K562 (cell line): ENCODE data around the gene JUP. TPM values are rescaled to one million over a fixed set of nuclear protein-coding genes. Genes with fewer than 3 reads are reported as not detected.

Experiments
- ATAC-seq: fragments of 200-7000 bp; cut with Tn5 transposase; 3 replicates; pipeline ENCODE4 v1.9.1; 2020; ENCODE audit warnings: moderate library complexity
- BruUV-seq: library from RNA; stranded (reverse); fragments of 400-500 nt; replicated peaks from 2 replicates; lab custom pipeline; 2021; lab: Mats Ljungman, UMichigan
- CTCF ChIA-PET: fragments of 300-600 bp; formaldehyde crosslinking; extraction: SDS; loops from one replicate; lab custom pipeline; 2021; ENCODE audit warnings: low intra/inter-chr PET ratio; lab: Yijun Ruan, JAX
- POLR2A ChIA-PET: fragments of 300-600, 350-650 bp; sonication (Branson Sonifier 250); formaldehyde crosslinking; extraction: SDS; loops from one replicate; lab custom pipeline; 2021; ENCODE audit warnings: antibody characterized with exemption, inconsistent platforms; lab: Yijun Ruan, JAX
- DNase-seq, 4 experiments: peaks; one replicate each; pipeline versions ENCODE4 v3.0.0 to v3.0.0-alpha.2; 2011 to 2018; ENCODE audit warnings: low spot score in 3 of 4, mixed read lengths in 3 of 4; ENCODE audit errors: extremely low read depth in 1 of 4
- FAIRE-seq: peaks from 2 replicates; lab custom pipeline; 2011; peaks lifted over from hg19 to GRCh38; lab: Jason Lieb, UNC
- H2AFZ ChIP-seq: 2 replicates; pipeline ENCODE4 v1.6.0; 2011; ENCODE audit warnings: low read depth, low read length, control low read depth, inconsistent platforms
- H3K27ac ChIP-seq: fragments of 200-600 bp; 3 replicates; pipeline ENCODE4 v1.8.0; 2011; ENCODE audit warnings: low read depth, mild to moderate bottlenecking, control low read depth, inconsistent platforms, low read length, moderate library complexity, mixed read lengths; ENCODE audit errors: extremely low read depth
- H3K27me3 ChIP-seq, 2 experiments: fragments of 300-600 bp in 1 of 2; 2 replicates in 1 of 2; 3 replicates in 1 of 2; pipeline versions ENCODE4 v1.6.0 to v1.8.0; 2011; ENCODE audit warnings: inconsistent platforms in 2 of 2, low read length in 2 of 2, mild to moderate bottlenecking in 1 of 2, mixed read lengths in 1 of 2, moderate library complexity in 1 of 2; ENCODE audit not compliant: control insufficient read depth in 2 of 2, insufficient read depth in 2 of 2
- H3K36me3 ChIP-seq: fragments of 300-600 bp; 3 replicates; pipeline ENCODE4 v1.8.0; 2011; ENCODE audit warnings: mild to moderate bottlenecking, low read length, inconsistent platforms; ENCODE audit not compliant: control insufficient read depth, insufficient read depth
- H3K4me1 ChIP-seq, 2 experiments: fragments of 200-600 bp in 1 of 2; replicated peaks in 1 of 2; 2 replicates in 1 of 2; 3 replicates in 1 of 2; pipeline versions ENCODE4 v1.5.1 to v1.8.0; 2011; ENCODE audit warnings: inconsistent platforms in 2 of 2, low read length in 2 of 2, mild to moderate bottlenecking in 1 of 2, mixed read lengths in 1 of 2, moderate library complexity in 1 of 2; ENCODE audit not compliant: control insufficient read depth in 2 of 2, insufficient read depth in 2 of 2
- H3K4me2 ChIP-seq: 2 replicates; pipeline ENCODE4 v1.6.1; 2011; ENCODE audit warnings: low read length, control low read depth, inconsistent platforms, mixed read lengths; ENCODE audit not compliant: insufficient read depth
- H3K4me3 ChIP-seq: fragments of 200-600 bp; sonication (generic), shearing (Covaris generic); 2 replicates; pipeline ENCODE4 v1.5.1; 2016; ENCODE audit warnings: control low read depth, inconsistent platforms
- H3K79me2 ChIP-seq: fragments of 200-600 bp; 3 replicates; pipeline ENCODE4 v1.8.0; 2011; ENCODE audit warnings: low read length, inconsistent platforms; ENCODE audit not compliant: control insufficient read depth, insufficient read depth
- H3K9ac ChIP-seq, 2 experiments: 2 replicates each; pipeline versions ENCODE4 v1.6.0 to v1.6.1; 2011; ENCODE audit warnings: low read depth in 2 of 2, low read length in 2 of 2, control low read depth in 1 of 2, inconsistent platforms in 1 of 2, mild to moderate bottlenecking in 1 of 2, mixed read lengths in 1 of 2; ENCODE audit not compliant: insufficient read depth in 1 of 2
- H3K9me1 ChIP-seq: one replicate; pipeline ENCODE4 v1.6.0; 2011; ENCODE audit warnings: inconsistent platforms, mild to moderate bottlenecking, low read length, moderate library complexity; ENCODE audit not compliant: control insufficient read depth, insufficient read depth
- H3K9me3 ChIP-seq: replicated peaks from 2 replicates; pipeline ENCODE4 v1.5.1; 2011; ENCODE audit warnings: low read depth, low read length, inconsistent platforms; ENCODE audit not compliant: control insufficient read depth, insufficient read depth
- H4K20me1 ChIP-seq: replicated peaks from 2 replicates; pipeline ENCODE4 v1.6.1; 2011; ENCODE audit warnings: low read length, inconsistent platforms, mixed read lengths; ENCODE audit not compliant: control insufficient read depth, insufficient read depth
- CEBPB ChIP-seq: fragments of 450-650 bp; IDR thresholded peaks from 2 replicates; pipeline ENCODE4 v1.6.1; 2016; ENCODE audit warnings: missing genetic modification characterization, missing compliant biosample characterization
- DACH1 ChIP-seq: fragments of 450-650 bp; IDR thresholded peaks from 2 replicates; pipeline ENCODE4 v1.6.1; 2018; ENCODE audit not compliant: partially characterized antibody
- KDM1A ChIP-seq, 2 experiments: fragments of 450-650 bp; IDR thresholded peaks; 2 replicates each; pipeline ENCODE4 v1.6.1; 2016; ENCODE audit warnings: mild to moderate bottlenecking in 2 of 2
- POLR2AphosphoS5 ChIP-seq: IDR thresholded peaks from 2 replicates; pipeline ENCODE4 v1.6.1; 2011; ENCODE audit warnings: mild to moderate bottlenecking, low read depth, low read length, moderate library complexity; ENCODE audit not compliant: control insufficient read depth, insufficient read depth
- SRSF3 ChIP-seq: fragments of 200-400 bp; formaldehyde crosslinking; IDR thresholded peaks from 2 replicates; pipeline ENCODE4 v1.6.1; 2016; ENCODE audit warnings: mild to moderate bottlenecking, low read length, moderate library complexity; ENCODE audit not compliant: insufficient read depth
- TCF7L2 ChIP-seq: fragments of 150-350 bp; IDR thresholded peaks from 2 replicates; pipeline ENCODE4 v1.6.1; 2016; ENCODE audit warnings: low read depth, mild to moderate bottlenecking, low read length, moderate library complexity
- ZNF121 ChIP-seq: sonication (generic); formaldehyde crosslinking; conservative IDR thresholded peaks from 2 replicates; pipeline ENCODE4 v1.8.0; 2022; ENCODE audit warnings: missing genetic modification reagents
- WGBS: fragments of 100-300 bp; shearing (Covaris generic); methylation state at CpG from one replicate; pipeline ENCODE4 v1.1.6; 2016; ENCODE audit warnings: low coverage, mixed read lengths; ENCODE audit not compliant: insufficient coverage; ENCODE audit errors: missing lambda C conversion rate; 5-methylcytosine and 5-hydroxymethylcytosine counted together
- in situ Hi-C: fragments of 300-500 bp; cut with MboI; formaldehyde crosslinking; loops from 4 replicates; pipeline ENCODE4 v1.15.0; 2018; ENCODE audit warnings: inconsistent platforms, mixed read lengths
- intact Hi-C: fragments of 100-400 bp; cut with micrococcal nuclease; formaldehyde crosslinking; loops from 2 replicates; pipeline ENCODE4 v1.14.2; 2022
- polyA plus RNA-seq, 8 experiments: library from polyadenylated mRNA; depleted of rRNA in 4 of 8; stranded (reverse) in 5 of 8; unstranded in 3 of 8; fragments of >200 nt; fragmentation: Nextera tagmentation in 2 of 8; fragmentation: Illumina TruSeq in 1 of 8; extraction: Ambion mirVana in 2 of 8; extraction: Trizol in 1 of 8; gene quantifications; 2 replicates each; pipeline versions ENCODE4 v1.2.1 to v1.2.3, GENCODE V29; 2011 to 2014; ENCODE audit warnings: inconsistent platforms in 1 of 8, missing spikeins in 1 of 8
- total RNA-seq, 7 experiments: library from RNA; depleted of rRNA in 6 of 7; stranded (reverse); fragments of >200 nt in 6 of 7; fragmentation: Illumina TruSeq in 2 of 7; extraction: Trizol in 2 of 7; gene quantifications; 2 replicates each; pipeline versions ENCODE4 v1.2.1 to v1.2.3, GENCODE V29; 2011 to 2021; ENCODE audit warnings: low replicate concordance in 1 of 7
- TF ChIP-seq, protein P1 (sequence below): fragments of 450-650 bp; formaldehyde crosslinking; IDR thresholded peaks from 2 replicates; pipeline ENCODE4 v1.4.0; 2022; ENCODE audit warnings: missing genetic modification characterization

JUP gene
- total and polyA plus RNA-seq, 9 of the 15 experiments (the other 6 are each of a cell fraction or from before 2014, with no cell fraction given), result 6.4 to 177 (median 31.2) TPM

DNA sequence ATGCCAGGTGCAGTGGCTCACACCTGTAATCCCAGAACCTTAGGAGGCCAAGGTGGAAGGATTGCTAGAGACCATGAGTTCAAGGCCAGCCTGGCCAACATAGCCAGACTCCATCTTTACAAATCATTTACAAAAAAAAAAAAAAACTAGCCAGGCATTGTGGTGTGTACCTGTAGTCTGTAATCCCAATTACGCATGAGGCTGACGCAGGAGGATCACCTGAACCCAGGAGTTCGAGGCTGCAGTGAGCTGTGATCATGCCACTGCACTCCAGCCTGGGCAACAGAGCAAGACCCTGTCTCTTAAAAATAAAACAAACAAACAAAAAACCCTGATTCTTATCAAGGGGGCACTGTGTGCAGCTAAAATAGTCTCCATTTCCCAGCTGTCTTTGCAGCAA is 35.2 kb downstream of the JUP start:
- ChIA-PET CTCF (no interaction called here), POLR2A (interaction anchor here (0.6 to 1.9 kb wide), 7 partner anchors 9 to 187 kb away, joined by 3 to 5 read pairs (median 3); partner anchors contain the start of genes EIF1 and KLHL11)
- no TSS peak for BruUV-seq
- TF ChIP-seq ZNF121, result 0 out of 2 replicates have a peak, but pooled peaks have one; percentile 38
- no peak for TF ChIP-seq CEBPB
- no peak for TF ChIP-seq SRSF3
- no peak for TF ChIP-seq DACH1
- TF ChIP-seq, protein P1, sequence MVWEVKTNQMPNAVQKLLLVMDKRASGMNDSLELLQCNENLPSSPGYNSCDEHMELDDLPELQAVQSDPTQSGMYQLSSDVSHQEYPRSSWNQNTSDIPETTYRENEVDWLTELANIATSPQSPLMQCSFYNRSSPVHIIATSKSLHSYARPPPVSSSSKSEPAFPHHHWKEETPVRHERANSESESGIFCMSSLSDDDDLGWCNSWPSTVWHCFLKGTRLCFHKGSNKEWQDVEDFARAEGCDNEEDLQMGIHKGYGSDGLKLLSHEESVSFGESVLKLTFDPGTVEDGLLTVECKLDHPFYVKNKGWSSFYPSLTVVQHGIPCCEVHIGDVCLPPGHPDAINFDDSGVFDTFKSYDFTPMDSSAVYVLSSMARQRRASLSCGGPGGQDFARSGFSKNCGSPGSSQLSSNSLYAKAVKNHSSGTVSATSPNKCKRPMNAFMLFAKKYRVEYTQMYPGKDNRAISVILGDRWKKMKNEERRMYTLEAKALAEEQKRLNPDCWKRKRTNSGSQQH (CRISPR knock-in tag), result no peak
- TF ChIP-seq KDM1A (IDR thresholded peaks at IDR 0.05), result no peak
- no peak for TF ChIP-seq POLR2AphosphoS5
- no peak for TF ChIP-seq TCF7L2
- Histone ChIP-seq H3K9me1 (peaks cover 6% of the 10 kb centered on the region), H3K27ac (no peak overlapping the region), H3K27me3 (peaks cover 0 to 4% of the 10 kb centered on the region in 2 experiments; a peak in 1 of 5 replicates), H3K36me3 (peaks cover 28% of the 10 kb centered on the region; the same call in 2 of the 3 replicates), H3K79me2 (no peaks in the 10 kb centered on the region), H2AFZ (no peak overlapping the region), H4K20me1 (no peaks in the 10 kb centered on the region), H3K9ac (no peak overlapping the region), H3K4me3 (no peak overlapping the region), H3K4me2 (no peak overlapping the region), H3K4me1 (peaks cover 0 to 3% of the 10 kb centered on the region in 2 experiments; a peak in 2 of 5 replicates), H3K9me3 (no peaks in the 10 kb centered on the region)
- ATAC-seq, result no peak
- no peak for FAIRE-seq
- intact Hi-C loops, result no loop called here
- in situ Hi-C loops, result no loop called here
- DNase-seq, result no peak
- WGBS, result 36% methylated on average over 3 of the region's 3 CpGs
